ENCODE data around the gene C10orf90. TPM values are rescaled to one million over a fixed set of nuclear protein-coding genes. Genes with fewer than 3 reads are reported as not detected.

Gene C10orf90
- total and polyA plus RNA-seq, 2 experiments from 2014 or later, result not detected

GRCh38 chr10:126598009-126598408, 72.5 kb downstream of the C10orf90 start:
- Histone ChIP-seq H3K27ac (no peak overlapping the region), H3K4me3 (no peak overlapping the region), H3K27me3 (no peaks in the 10 kb centered on the region), H3K4me1 (ENCODE audit: low read depth) (no peaks in the 10 kb centered on the region), H3K36me3 (no peaks in the 10 kb centered on the region), H3K9me3 (ENCODE audit: low read depth) (no peaks in the 10 kb centered on the region)
- peak; percentile 48 to 55 for DNase-seq (ENCODE audit: low read depth in 1 of 2, low spot score in 1 of 2)
- peak; percentile 70 for TF ChIP-seq CTCF (IDR thresholded peaks at IDR 0.05; ENCODE audit: low read depth, low read length)

- Histone ChIP-seq H3K4me3 (no peak overlapping the region), H3K27me3 (no peaks in the 10 kb centered on the region), H3K36me3 (no peaks in the 10 kb centered on the region), H3K4me1 (ENCODE audit: low read depth) (no peaks in the 10 kb centered on the region), H3K9me3 (ENCODE audit: low read depth) (no peaks in the 10 kb centered on the region), H3K27ac (no peak overlapping the region)
- DNase-seq (ENCODE audit: low read depth in 1 of 2, low spot score in 1 of 2), result no peak
- no peak for TF ChIP-seq CTCF (IDR thresholded peaks at IDR 0.05; ENCODE audit: low read depth, low read length)
These were observed 73.3 kb downstream of the C10orf90 start for GRCh38 chr10:126597211-126597610.

GRCh38 chr10:126596472-126597016, 73.9 kb downstream of the C10orf90 start:
- Histone ChIP-seq H3K4me1 (ENCODE audit: low read depth) (no peaks in the 10 kb centered on the region), H3K4me3 (no peak overlapping the region), H3K27ac (no peak overlapping the region), H3K27me3 (no peaks in the 10 kb centered on the region), H3K36me3 (no peaks in the 10 kb centered on the region), H3K9me3 (ENCODE audit: low read depth) (no peaks in the 10 kb centered on the region)
- TF ChIP-seq CTCF (IDR thresholded peaks at IDR 0.05; ENCODE audit: low read depth, low read length), result no peak
- no peak for DNase-seq (ENCODE audit: low read depth in 1 of 2, low spot score in 1 of 2)

- Histone ChIP-seq H3K9me3 (ENCODE audit: low read depth) (no peaks in the 10 kb centered on the region), H3K36me3 (no peaks in the 10 kb centered on the region), H3K27ac (no peak overlapping the region), H3K27me3 (no peaks in the 10 kb centered on the region), H3K4me1 (ENCODE audit: low read depth) (no peaks in the 10 kb centered on the region), H3K4me3 (no peak overlapping the region)
- DNase-seq (ENCODE audit: low read depth in 1 of 2, low spot score in 1 of 2), result no peak
- TF ChIP-seq CTCF (IDR thresholded peaks at IDR 0.05; ENCODE audit: low read depth, low read length), result no peak
These were observed 75.3 kb downstream of the C10orf90 start for GRCh38 chr10:126595160-126595559.

- Histone ChIP-seq H3K9me3 (ENCODE audit: low read depth) (no peaks in the 10 kb centered on the region), H3K4me3 (no peak overlapping the region), H3K27ac (no peak overlapping the region), H3K27me3 (no peaks in the 10 kb centered on the region), H3K36me3 (no peaks in the 10 kb centered on the region), H3K4me1 (ENCODE audit: low read depth) (no peaks in the 10 kb centered on the region)
- no peak for TF ChIP-seq CTCF (IDR thresholded peaks at IDR 0.05; ENCODE audit: low read depth, low read length)
- DNase-seq (ENCODE audit: low read depth in 1 of 2, low spot score in 1 of 2), result no peak
These were observed 76.4 kb downstream of the C10orf90 start for GRCh38 chr10:126593968-126594701.

All from cardiac muscle cell (in vitro differentiated cells and primary cell).